HL-60/S4 treated with phorbol 12-myristate 13-acetate at 8.2 ng/mL for 4 days and 3 days (cell line): ENCODE results near the gene NAA10.

Experiments used
- in situ Hi-C: fragments of 300-500 bp; cut with MboI; formaldehyde crosslinking; loops from 2 replicates; pipeline ENCODE4 v1.15.0; 2022; ENCODE audit warnings: low sequenced_read_pairs

Gene NAA10

GRCh38 chrX:153967536-153968224 is 32.8 kb upstream of the NAA10 start:
- in situ Hi-C loops = no loop called here

GRCh38 chrX:153966841-153967535 is 32.2 kb upstream of the NAA10 start:
- in situ Hi-C loops = no loop called here

- in situ Hi-C loops = no loop called here
Measured at GRCh38 chrX:153966283-153966688, 31.4 kb upstream of the NAA10 start.

GRCh38 chrX:153965406-153965805 is 30.6 kb upstream of the NAA10 start:
- in situ Hi-C loops = no loop called here

- in situ Hi-C loops = no loop called here
Measured at GRCh38 chrX:153964105-153964504, 29.3 kb upstream of the NAA10 start.

- in situ Hi-C loops = no loop called here
Measured at GRCh38 chrX:153963546-153963945, 28.7 kb upstream of the NAA10 start.

- in situ Hi-C loops = no loop called here
Measured at GRCh38 chrX:153961292-153961691, 26.5 kb upstream of the NAA10 start.

- in situ Hi-C loops = no loop called here
Measured at GRCh38 chrX:153960786-153961185, 25.9 kb upstream of the NAA10 start.

- in situ Hi-C loops = no loop called here
Measured at GRCh38 chrX:153960077-153960476, 25.2 kb upstream of the NAA10 start.

GRCh38 chrX:153959649-153960048 is 24.8 kb upstream of the NAA10 start:
- in situ Hi-C loops = no loop called here

GRCh38 chrX:153958605-153959004 is 23.8 kb upstream of the NAA10 start:
- in situ Hi-C loops = no loop called here

GRCh38 chrX:153957224-153957623 is 22.4 kb upstream of the NAA10 start:
- in situ Hi-C loops = no loop called here

GRCh38 chrX:153956044-153956907 is 21.4 kb upstream of the NAA10 start:
- in situ Hi-C loops = no loop called here

GRCh38 chrX:153955228-153955732 is 20.4 kb upstream of the NAA10 start:
- in situ Hi-C loops = no loop called here

GRCh38 chrX:153954558-153955227 is 19.9 kb upstream of the NAA10 start:
- in situ Hi-C loops = no loop called here

- in situ Hi-C loops = no loop called here
Measured at GRCh38 chrX:153953892-153954557, 19.2 kb upstream of the NAA10 start.

- in situ Hi-C loops = no loop called here
Measured at GRCh38 chrX:153953342-153953830, 18.5 kb upstream of the NAA10 start.

- in situ Hi-C loops = no loop called here
Measured at GRCh38 chrX:153952373-153953026, 17.7 kb upstream of the NAA10 start.

GRCh38 chrX:153951683-153952372 is 17.0 kb upstream of the NAA10 start:
- in situ Hi-C loops = no loop called here
